GM18511 (cell line): ENCODE measurements around the gene RBM23.
A peak's percentile ranks its signal among the peaks of the same experiment; 100 is the strongest.

Source experiments
- ATAC-seq: cut with Tn5 transposase; IDR thresholded peaks from one replicate; pipeline ENCODE4 v1.9.1; 2021; ENCODE audit warnings: mild to moderate bottlenecking, moderate library complexity; ENCODE audit not compliant: unreplicated experiment

The RBM23 gene

GRCh38 chr14:22887260-22887989 lies 31.5 kb downstream of the RBM23 start:
- peak; percentile 56 for ATAC-seq

- peak; percentile 54 for ATAC-seq
These were observed 32.3 kb downstream of the RBM23 start for GRCh38 chr14:22886500-22887259.

- no peak for ATAC-seq
These were observed 33.0 kb downstream of the RBM23 start for GRCh38 chr14:22885975-22886374.

GRCh38 chr14:22884738-22885523 lies 34.0 kb downstream of the RBM23 start:
- ATAC-seq: no peak

- no peak for ATAC-seq
These were observed 34.7 kb downstream of the RBM23 start for GRCh38 chr14:22884076-22884737.

GRCh38 chr14:22883173-22883976 lies 35.6 kb downstream of the RBM23 start, which contains the start of gene REM2:
Gene REM2, plus strand, starts transcription at chr14:22883222. Its CDS starts 66 bp downstream, at chr14:22883288.
- no peak for ATAC-seq

GRCh38 chr14:22882529-22883172 lies 36.3 kb downstream of the RBM23 start:
- no peak for ATAC-seq

- ATAC-seq: no peak
These were observed 36.9 kb downstream of the RBM23 start for GRCh38 chr14:22882064-22882463.

GRCh38 chr14:22878271-22879246 lies 40.4 kb downstream of the RBM23 start:
- no peak for ATAC-seq

GRCh38 chr14:22877000-22877501 lies 41.9 kb downstream of the RBM23 start:
- ATAC-seq: no peak

- ATAC-seq: no peak
These were observed 43.1 kb downstream of the RBM23 start for GRCh38 chr14:22875748-22876319.

- no peak for ATAC-seq
These were observed 43.8 kb downstream of the RBM23 start for GRCh38 chr14:22875003-22875747.

- ATAC-seq: no peak
These were observed 46.0 kb downstream of the RBM23 start for GRCh38 chr14:22872833-22873520.

- ATAC-seq: peak; percentile 28
These were observed 46.7 kb downstream of the RBM23 start for GRCh38 chr14:22872033-22872832.

- peak; percentile 85 for ATAC-seq
These were observed 47.5 kb downstream of the RBM23 start, which contains the start of gene LRP10 for GRCh38 chr14:22871224-22872032. Gene LRP10, plus strand, starts transcription at chr14:22871740. Its CDS starts 564 bp downstream, at chr14:22872304.
